ENCODE data around the gene OCA2. TPM values are rescaled to one million over a fixed set of nuclear protein-coding genes. Genes with fewer than 3 reads are reported as not detected.

OCA2 gene
- total and polyA plus RNA-seq, 2 of the 8 experiments (the other 6 are each of a cell fraction or from before 2014, with no cell fraction given) = 0.20 TPM

DNA sequence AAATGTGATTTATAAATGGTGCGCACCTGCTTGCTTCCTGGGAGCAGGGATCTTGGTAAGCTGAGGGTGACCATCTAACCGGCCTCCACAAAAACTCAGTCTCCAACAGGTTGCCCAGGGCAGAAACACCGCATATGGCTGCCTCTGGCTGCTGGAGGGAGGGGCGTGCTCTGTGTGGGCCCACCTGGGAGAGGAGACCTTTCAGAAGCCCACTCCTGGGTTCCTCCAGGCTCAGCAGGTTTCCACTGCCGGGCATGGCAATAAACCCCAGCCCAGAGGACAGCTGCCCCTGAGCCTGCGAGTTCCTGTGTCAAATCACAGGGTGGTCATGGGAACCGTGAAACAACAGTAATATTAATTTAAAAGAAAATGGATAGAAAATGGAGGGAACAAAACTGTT is 85.6 kb downstream of the OCA2 start (continued):
- TF ChIP-seq FOSL1 (IDR thresholded peaks at IDR 0.05; ENCODE audit: insufficient read depth, low read depth, low read length) (no peak), SIN3A (conservative IDR thresholded peaks at IDR 0.05 in 1 of 2, IDR thresholded peaks at IDR 0.05 in 1 of 2; ENCODE audit: low read depth in 1 of 2, low read length in 2 of 2) (no peak), CBX8 (IDR thresholded peaks at IDR 0.05; ENCODE audit: borderline replicate concordance, low read depth, low read length) (no peak), RXRA (IDR thresholded peaks at IDR 0.05; ENCODE audit: insufficient read depth, low read depth, low read length) (no peak), EGR1 (IDR thresholded peaks at IDR 0.05; ENCODE audit: borderline replicate concordance, low read depth, low read length) (no peak), BACH1 (IDR thresholded peaks at IDR 0.05; ENCODE audit: low read length) (no peak)

Measured in H1 (cell line).